Measurements from ENCODE around the gene HES3.
A peak's percentile ranks its signal among the peaks of the same experiment; 100 is the strongest.
"Not testable (repeated sequence)": the region's sequence is repeated elsewhere in the genome, so short reads cannot be mapped to it uniquely, and the experiment has no call there.

The HES3 gene

GRCh38 chr1:6219641-6220040 is 24.3 kb upstream of the HES3 start:
- not testable (repeated sequence) for DNase-seq (ENCODE audit: low spot score)

DNA sequence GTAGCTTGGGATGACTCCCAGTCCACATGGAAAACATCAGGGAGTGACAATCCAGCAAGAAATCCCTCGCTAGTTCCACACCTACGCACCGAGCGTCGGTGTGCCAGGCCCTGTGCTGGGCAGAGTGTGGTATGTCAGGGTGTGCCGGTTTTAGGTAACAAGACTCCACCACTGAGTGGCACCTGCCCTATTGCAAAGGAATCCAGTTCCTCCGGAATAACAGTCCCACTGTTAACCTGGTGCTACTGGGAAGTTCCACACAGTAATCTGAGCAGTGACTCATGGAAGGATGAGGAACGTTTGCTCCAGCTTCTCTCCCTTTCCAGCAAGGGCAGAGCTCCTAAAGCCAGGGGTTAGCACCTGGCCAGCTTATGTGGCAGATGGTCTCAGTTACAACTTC is 23.7 kb upstream of the HES3 start:
- no peak for DNase-seq (ENCODE audit: low spot score)

- no peak for DNase-seq (ENCODE audit: low spot score)
Measured at GRCh38 chr1:6221210-6221784, 22.7 kb upstream of the HES3 start.

GRCh38 chr1:6222636-6223035 is 21.3 kb upstream of the HES3 start:
- DNase-seq (ENCODE audit: low spot score): peak; percentile 44

DNA sequence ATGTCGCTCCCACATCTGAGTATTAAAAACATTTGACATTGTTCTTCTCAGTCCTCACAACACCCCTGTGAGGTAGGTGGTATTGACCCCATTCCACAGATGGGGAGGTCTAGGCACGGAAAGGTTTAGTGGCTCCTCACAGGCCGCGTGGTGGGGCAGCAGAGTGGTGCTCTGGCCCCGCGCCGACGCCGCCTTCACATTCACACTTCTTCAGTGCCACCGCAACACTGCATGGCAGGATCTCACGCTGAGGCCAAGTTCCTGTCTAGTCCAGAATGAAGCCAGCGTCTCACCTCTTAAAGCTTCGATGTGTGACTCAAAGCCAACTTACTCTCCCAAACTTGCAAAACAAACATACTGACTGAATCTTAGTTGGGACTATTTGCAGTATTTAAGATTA is 20.4 kb upstream of the HES3 start:
- DNase-seq (ENCODE audit: low spot score): no peak

DNA sequence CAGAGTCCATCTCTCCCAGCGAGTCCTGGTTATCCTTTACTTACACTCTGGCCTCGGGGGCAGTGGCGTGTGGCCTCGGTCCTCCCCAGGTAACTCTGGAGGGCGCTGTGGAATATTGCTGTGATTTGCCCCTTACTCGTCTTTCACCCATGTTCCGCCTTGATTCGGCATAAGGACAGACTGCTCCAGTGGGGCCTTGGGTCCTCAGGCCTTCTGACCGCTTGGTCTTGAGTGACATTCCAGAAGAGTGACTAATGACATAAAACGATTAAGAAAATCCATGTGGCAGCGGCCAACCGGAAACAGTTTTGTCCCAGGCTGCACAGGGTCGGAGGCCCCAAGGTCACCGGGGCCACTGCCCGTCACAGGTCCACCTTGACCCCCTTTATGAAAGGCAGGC is 19.3 kb upstream of the HES3 start:
- DNase-seq (ENCODE audit: low spot score): no peak

DNA sequence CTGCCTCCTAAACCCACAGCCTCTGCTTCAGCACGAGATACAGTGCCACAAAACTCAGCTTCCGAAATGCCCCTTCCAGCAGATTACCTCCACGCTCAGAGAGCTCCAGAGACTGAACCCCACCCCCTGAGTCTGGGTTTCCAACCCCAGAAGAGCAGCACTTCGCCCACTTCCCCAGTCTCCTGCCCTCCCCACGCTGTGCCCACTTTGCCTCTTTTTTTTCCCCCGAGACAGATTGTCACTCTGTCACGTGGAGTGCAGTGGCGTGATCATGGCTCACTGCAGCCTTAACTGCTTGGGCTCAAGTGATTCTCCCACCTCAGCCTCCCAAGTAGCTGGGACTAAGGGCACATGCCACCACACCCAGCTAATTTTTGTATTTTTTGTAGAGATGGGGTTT is 18.3 kb upstream of the HES3 start:
- no peak for DNase-seq (ENCODE audit: low spot score)

DNA sequence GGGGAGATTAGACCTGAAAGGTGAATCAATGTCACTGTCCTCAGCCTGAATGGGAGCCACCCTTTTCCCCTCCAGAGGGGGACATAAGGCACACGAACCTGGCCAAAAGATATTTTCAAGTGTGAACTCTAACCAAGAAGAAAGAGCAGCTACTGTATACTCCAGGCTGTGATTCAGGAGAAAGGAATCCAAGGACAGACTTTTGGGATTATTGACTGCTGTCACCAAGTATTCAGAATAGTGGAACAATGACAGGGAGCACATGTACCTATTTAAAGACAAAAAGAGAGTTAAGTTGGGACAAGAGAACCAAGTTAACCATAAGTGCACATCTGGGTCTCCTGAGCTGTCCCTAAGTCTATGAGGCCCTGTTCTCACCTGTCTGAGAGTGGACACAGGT is 10.6 kb upstream of the HES3 start:
- DNase-seq (ENCODE audit: low spot score): no peak

GRCh38 chr1:6234502-6235295 is 9.3 kb upstream of the HES3 start:
- no peak for DNase-seq (ENCODE audit: low spot score)

DNA sequence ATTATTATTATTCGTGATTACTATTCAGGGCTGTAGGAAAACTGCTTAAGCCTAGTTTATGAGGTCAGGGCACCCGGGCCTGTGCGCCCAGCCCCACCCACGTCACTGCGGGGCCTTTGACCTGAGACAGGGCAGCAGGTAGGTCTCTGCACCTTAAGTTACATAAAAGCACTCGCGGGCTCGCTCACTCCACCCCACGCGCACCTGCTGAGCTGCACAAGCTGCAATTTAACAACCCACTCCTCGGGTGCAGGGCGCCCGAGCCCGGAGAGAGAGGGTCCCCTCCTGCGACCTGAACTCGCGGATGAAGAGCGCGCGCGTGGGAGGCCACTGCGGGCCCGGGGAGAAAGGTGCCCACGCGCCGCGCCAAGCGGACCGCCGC is 8.7 kb upstream of the HES3 start:
- DNase-seq (ENCODE audit: low spot score): no peak

DNA sequence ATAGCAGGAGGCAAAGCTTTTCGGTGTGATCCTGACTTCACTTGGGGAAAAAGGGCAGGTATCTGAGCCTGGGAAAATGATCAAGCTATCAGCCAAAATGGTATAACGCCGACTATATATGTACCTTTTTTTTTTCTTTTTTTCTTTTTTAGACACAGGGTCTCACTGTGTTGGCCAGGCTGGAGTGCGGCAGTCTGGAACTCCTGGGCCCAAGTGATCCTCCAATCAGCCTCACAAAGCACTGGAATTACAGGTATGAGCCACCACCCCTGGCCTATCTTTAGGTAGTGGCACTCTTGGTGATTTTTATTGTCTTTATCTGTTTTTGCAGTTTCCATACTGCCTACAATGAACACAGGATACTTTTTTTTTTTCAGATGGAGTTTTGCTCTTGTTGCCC is 6.9 kb upstream of the HES3 start:
- no peak for DNase-seq (ENCODE audit: low spot score)

DNA sequence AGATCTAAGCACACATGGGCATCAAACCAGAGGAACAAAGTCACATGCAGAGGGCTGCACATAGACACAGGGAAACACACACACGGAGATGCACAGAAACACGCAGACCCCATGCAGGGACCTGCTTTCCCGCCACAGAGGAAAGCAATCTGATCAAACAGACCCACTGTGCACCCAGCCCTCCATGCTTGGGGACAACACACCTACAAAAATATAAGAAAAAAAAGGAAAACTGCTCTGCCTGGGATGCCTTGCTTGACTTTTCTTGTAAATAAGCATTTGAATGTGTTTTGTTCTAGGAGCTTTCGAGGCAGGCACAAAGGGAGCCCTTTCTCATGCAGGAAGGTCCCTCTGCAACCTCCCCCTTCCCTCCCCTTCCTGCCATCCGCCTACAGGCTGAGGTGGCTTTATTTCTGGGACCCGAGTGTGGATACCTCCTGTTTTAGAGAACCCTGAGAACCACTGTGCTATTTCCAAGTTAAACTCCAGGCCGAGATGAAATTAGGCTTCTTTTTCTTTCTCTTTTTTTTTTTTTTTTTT is 4.7 kb upstream of the HES3 start:
- DNase-seq (ENCODE audit: low spot score): no peak

GRCh38 chr1:6239950-6240768 is 3.8 kb upstream of the HES3 start:
- no peak for DNase-seq (ENCODE audit: low spot score)

DNA sequence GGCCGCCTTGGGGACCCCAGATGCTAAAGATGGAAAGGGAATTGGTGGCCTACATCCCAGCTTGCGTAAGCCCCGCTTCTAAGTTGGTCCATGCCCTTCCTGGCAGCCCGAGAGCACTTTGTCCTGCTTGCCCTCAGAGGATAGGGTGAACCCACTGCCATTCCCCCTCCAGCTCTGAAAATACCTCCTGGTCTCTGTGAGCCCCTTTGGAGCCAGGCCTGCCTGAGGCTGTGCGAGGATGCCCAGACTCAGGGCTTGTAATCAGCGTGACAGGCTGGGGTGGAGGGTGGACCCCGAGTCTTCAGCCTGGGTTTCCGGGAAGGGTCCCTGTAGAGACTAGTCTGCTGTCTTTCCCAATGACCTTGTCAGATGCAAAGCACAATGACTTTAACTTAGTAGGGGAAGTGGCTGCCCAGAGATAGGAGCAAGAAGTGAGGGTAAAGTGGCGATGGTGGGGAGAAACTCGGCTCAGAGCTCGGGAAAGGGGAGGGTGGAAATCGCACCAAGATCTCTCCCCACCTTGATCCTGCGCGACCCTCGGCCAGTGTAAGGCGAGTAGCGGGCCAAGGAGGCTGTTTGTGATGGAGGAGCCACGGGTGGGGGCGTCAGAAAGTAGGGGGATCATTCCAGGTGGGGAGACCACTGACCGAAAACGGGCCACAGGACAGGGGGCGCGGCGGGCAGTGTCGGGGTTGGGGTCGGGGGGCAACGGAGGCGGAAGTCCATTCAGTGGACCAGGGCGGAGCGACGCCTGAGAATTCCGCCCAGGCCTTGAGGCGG is 2.7 kb upstream of the HES3 start:
- DNase-seq (ENCODE audit: low spot score): no peak

GRCh38 chr1:6241887-6242740 is 1.9 kb upstream of the HES3 start:
- no peak for DNase-seq (ENCODE audit: low spot score)

DNA sequence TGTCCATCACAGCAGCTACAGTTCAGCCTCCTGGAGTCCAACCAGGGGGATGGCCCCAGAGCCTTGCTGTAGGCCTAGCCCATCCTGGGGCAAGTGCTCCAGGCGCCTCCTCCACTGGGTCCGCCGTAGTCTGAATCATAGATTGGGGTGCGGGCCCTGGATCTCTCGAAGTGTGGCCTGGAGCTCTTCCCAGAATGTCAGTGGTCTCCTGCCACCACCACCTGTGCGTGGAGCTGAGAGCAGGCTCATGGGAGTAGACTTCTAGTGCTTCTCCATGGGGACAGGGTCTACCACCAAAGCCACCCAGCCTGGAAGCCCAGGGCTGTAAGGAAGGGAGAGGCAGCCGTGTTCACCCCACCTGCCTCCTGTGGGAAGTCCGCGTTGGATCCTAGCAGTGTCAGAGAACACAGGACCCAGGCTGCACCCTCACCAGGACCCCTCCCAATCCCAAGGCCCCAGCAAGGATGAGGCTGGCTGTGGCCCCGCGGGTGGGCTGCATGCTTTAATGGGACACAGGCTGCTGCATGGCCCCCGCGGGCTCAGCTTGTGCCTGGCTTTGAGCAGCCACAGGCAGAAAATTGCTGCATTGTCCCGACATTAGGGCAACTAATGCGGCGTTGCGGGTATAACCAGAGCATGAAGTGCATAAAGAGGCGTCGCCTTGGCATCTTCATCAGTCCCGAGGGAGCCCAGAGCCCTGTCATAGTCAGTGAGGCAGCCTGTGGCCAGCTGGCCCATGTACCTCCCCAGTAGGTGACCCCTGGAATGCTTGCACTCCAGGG is 735 bp upstream of the HES3 start:
- no peak for DNase-seq (ENCODE audit: low spot score)

DNA sequence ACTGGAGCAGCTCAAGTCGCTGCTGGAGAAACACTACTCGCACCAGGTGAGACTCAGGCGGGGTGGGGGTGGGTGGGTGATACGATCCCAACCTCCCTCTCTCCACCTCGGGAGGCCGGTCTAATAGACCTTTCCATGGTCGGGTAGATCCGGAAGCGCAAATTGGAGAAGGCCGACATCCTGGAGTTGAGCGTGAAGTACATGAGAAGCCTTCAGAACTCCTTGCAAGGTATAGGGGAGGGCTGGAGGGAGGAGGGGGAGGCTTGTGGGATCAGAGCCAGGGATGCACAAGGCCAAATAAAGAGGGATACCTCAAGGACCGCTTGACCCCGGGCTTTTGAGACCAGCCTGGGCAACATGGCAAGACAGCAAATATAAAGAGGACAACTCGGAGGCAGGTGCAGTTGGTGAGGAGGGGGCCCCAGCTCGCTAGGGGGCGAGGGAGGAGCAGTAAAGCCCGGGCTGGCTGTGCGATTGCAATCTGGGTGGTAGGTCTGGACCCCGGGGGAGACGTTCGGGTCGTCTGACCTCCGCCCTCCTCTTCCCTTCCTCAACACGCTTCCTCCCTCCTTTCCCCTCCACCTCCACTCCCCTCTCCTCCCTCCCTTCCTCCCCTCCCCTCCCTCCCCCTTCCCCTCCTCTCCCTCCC is 546 bp downstream of the HES3 start:
- no peak for DNase-seq (ENCODE audit: low spot score)

DNA sequence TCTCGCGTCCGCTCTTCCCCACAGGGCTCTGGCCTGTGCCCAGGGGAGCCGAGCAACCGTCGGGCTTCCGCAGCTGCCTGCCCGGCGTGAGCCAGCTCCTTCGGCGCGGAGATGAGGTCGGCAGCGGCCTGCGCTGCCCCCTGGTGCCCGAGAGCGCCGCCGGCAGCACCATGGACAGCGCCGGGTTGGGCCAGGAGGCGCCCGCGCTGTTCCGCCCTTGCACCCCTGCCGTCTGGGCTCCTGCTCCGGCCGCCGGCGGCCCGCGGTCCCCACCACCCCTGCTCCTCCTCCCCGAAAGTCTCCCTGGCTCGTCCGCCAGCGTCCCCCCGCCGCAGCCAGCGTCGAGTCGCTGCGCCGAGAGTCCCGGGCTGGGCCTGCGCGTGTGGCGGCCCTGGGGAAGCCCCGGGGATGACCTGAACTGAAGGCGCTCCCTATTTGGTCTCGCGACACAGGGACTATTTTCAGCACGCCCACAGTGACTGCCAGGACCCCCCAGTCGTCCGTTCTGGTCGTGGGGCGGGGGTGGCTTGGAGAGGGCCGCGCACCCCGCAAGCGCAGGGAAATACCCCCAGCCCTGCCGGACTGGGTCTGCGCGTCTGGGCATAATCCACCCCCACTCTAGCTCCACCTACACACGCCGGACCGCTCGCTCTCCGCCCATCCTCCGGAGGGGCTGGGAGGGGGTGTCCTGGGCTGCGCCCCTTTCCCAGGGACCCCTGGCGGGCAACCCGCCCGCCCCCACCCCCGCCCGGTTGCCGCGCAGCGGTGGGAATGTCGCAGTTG is 1.3 kb downstream of the HES3 start:
- peak; percentile 79 for DNase-seq (ENCODE audit: low spot score)

- no peak for DNase-seq (ENCODE audit: low spot score)
Measured at GRCh38 chr1:6245869-6246496, 2.0 kb downstream of the HES3 start.

All from kidney capillary endothelial cell (primary cell).